NCI-H2081 (cell line): ENCODE results near the gene IFNB1.

Experiments
- DNase-seq, 2 experiments: peaks; one replicate each; lab custom pipeline; 2025; lab: John Stamatoyannopoulos, UW

The IFNB1 gene

DNA sequence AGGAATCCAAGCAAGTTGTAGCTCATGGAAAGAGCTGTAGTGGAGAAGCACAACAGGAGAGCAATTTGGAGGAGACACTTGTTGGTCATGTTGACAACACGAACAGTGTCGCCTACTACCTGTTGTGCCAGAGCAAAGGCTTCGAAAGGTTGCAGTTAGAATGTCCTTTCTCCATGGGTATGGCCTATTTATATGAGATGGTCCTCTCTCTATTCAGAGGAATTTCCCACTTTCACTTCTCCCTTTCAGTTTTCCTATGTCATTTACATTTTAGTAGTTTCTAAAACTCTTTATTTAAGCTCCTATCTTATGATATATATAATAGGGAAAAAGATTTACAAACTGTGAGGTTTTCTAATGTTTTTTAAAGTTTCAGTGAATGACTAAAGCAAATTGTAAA is at the start of gene IFNB1:
TSS of gene IFNB1 (minus strand) at position 162 of the 400 bp plus-strand sequence. CDS start at position 89, 73 bp downstream.
- DNase-seq: no peak

DNA sequence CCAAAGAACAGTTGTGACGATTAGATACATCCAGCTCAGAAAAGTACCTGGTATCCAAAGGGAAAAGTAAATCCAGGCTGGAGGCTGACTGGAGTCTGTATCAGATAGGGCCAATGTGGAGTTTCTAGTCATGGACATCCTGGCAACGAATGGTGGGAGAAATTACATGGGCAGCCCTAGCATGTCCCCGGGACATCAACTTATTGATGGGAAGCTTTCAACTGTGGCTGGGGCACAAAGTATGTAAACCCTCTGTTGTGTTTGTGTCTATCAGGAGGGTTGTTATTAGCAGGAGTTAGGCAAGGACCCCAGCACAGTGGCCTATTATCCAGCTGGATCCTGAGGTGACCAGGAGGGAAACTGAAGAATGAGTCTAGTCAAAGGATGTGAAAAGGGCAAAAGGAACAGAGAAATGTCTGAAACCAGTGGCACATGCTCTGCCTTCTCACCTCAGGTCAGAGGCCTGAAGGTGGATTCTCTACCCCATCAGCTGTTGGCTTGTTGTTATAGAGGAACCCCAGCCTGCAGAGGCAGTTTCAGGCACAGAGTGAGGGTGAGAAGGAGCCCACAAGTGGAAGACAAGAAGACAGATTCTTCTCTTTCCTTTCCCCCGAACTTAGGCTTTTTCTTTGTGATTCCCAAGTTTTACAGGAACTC is 44.0 kb upstream of the IFNB1 start:
- no peak for DNase-seq

DNA sequence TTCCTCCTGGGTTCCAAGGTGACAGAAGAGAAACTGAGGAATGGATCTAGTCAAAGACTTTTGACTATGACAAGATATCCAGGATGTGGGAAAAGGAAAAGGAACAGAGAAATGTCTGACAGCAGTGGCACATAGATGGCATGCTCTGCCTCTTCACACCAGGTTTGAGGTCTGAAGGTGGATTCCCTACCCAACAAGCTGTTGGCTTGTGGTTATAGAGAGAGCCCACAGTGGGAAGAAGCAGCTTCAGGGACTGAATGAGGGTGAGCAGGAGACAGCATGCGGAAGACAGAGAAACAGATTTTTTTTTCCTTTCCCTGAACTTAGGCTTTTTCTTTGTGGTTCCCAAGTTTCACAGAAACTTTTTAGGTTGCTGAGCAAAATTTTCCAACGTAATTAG is 43.3 kb upstream of the IFNB1 start:
- DNase-seq: no peak

DNA sequence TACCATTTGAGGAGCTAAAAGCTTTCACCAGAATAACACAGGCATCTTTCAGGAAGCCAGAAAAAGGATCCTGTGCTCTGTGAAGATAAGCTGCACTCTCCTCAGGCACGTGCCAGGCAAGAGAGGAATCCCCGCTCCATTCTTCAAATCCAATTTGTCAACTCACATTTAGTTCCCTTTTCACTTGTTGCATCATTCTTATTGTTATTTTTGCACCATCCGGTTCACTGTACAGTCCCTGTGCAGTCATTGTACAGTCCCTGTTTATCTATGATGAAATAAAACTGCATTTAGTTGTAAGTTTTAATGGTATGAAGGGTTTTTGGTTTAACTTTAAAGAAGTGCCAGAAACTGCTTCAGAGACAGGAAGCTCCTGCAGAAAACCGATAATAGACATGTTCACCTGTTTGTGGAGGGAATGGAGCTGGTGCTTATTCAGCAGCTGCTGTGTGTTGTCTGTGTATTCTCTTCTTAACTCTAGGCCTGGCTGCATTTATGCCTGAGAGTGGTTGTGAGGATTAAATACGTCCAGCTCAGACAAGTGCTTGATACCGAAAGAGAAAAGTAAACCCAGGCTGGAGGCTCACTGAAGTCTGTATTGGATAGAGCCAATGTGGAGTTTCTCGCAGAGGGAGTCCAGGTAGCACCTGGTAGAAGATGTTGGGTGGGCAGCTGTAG is 41.5 kb upstream of the IFNB1 start:
- DNase-seq: no peak

DNA sequence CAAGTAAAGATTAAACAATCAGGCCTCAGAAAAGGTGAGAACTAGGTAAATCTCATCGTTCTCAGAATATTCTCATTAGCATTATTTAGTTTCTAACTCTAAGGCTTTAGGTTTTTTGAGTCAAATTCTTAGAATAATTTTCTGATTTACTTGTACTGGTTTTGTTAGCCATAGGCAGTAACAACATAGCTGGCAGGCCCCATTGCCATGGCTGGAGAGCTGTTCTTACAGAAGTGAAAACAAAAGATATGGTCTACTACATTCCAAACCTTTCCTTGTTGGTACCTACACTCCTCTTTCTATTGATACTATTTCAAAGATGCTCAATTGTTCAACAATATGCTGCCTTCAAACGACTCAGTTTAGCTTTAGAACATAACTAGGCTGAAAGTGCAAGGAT is 36.6 kb upstream of the IFNB1 start:
- DNase-seq: no peak

DNA sequence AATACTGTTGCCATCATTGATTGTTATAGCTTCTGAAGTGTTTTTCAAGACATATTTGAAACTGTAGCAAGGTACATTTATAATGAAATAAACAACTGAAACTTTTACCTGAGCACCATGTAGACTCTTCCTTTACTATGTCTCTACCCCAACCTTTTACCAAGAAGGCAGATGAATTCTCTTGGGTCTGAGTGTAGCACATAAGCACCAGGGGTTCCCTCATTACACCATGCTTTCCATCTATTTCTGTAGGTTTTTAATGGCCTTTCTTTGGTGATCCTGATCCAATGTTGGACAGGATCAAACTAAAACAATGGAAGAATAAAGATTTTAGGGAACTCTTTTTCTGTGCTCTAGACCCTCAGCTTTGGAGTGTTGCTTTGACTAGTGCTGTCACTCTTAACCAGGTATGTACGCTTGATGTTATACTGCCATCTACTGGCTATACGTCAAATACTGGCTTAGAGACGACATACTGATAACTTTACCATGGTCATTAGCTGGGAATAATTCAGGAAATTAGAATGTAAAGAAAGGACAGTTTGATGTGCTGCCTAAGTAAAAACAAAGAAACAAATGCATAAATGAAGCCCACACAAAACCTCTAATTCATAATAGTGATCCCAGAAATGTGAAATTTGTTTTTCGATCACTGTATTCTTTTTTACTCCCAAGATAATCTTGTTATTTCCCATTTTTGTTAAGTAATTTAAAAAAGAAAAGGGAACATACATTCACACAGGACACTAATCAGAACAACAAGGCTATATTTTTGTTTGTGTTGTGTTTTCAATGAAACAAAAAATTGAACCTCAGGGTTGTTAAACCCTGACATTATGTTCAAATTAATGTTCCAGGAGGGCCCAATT is 33.2 kb upstream of the IFNB1 start:
- peak; percentile 73 to 83 for DNase-seq

DNA sequence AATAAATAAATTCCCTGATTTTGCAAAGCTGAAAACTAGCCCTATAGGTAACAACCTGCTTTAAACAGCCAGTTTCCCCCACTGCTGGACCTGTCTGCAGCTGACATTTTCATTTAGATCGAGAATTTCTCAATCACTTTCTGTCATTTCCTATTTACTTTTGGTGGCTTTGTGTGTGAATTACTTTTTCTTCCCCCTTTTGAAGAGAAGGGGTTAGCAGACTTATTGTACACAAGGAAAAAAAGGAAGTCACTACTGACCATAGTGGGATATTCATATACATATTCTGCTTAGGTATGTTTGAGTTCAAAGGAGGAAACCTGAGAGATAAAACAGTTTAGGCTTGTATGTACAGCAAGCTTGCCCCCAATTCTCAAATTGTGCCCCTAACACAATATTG is 27.0 kb upstream of the IFNB1 start:
- no peak for DNase-seq

DNA sequence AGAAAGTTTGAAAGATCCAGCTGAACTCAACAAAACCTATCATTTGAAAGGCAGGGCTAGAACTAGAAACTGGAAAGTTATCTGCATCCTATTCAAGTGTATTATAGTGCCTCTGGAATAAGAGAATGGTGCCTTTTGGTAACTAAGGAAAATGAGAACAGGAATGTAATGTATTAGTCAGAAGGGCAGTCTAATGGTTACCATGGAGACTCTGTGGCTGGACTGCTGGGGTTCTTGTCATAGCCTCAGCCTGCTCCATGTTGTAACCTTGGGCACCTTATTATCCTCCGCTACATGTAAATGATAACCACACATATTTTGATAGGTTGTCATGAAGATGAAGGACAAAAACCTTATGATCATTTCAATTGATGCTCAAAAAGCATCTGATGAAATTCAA is 24.6 kb upstream of the IFNB1 start:
- DNase-seq: no peak

DNA sequence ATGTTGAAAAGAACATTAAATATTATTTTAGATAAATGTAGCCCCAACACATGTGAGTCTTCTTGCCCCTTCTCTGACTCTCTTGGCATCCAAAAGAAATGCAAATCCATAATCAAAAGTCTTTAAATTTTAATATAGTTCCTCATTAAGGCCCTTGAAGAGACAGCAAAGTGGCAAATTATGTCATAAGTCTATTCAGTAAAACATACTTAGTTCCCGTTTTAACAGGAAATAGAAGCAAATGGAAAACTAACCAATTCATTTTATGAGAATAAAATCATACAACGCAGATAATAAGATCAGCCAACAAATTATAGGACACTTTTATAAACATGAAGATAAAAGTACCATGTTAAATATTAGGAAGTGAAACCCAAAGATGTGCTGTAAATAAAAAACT is 20.1 kb upstream of the IFNB1 start:
- DNase-seq: no peak

DNA sequence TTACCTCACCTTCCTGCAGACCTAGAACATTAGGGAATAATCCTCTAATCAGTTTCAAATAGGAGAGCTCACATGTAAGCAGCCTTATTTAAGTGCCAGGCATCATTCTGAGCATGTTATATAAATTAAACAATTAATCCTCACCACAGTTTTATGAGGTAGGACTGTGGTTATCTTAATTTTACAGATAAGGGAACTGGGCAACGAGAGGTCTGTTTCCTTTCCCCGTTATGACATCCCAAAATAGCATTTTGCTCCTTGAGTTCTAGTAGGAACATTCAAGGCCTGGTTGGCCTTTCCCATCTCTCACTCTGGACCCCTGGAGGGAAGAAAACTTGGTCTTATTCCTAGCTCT is 19.1 kb upstream of the IFNB1 start:
- no peak for DNase-seq

DNA sequence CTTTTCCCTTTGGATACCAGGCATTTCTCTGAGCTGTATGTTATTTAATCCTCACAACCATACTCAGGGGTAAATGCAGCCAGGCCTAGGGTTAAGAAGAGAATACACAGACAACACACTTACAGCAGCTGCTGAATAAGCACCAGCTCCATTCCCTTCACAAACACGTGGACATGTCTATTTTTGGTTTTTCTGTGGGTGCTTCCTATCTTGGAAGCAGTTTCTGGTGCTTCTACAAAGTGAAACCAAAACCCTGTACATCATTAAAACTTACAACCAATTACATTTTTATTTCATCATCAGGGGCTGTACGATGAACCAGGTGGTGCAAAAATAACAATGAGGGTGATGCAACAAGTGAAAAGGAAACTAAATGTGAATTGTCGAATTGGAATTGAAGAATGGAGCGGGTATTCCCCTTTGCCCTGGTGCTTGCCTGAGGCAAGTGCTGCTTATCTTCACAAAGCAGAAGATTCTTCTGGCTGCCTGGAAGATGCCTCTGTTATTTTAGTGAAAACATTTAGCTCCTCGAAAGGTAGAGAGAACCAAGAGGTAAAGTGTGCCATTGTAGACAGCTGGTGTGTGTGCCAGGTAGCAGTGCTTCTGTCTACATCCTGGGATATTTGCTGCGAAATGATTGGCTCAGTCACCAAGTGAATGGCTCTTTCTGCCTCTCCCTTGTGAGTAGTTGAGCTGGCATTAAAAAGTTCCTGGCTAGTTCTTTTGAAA is 18.6 kb upstream of the IFNB1 start:
- no peak for DNase-seq

DNA sequence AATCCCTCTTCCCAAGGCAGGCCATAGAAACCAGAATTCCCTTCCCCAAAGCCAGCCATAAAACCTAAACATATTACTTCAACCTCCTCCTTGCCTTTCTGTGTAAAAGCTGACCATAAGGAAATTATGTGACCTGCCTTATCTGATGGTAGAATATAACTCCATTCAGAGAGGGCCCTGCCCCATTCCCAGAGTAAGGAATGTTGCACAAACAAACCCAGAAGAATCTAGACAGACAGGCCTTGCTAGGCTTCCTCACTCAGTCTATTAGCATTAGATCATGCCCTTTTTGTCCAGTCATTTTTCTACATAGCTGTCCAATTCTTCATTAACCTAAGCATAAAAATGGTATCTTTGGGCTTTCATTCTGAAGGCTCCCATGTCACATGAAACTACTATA is 17.8 kb upstream of the IFNB1 start:
- no peak for DNase-seq

DNA sequence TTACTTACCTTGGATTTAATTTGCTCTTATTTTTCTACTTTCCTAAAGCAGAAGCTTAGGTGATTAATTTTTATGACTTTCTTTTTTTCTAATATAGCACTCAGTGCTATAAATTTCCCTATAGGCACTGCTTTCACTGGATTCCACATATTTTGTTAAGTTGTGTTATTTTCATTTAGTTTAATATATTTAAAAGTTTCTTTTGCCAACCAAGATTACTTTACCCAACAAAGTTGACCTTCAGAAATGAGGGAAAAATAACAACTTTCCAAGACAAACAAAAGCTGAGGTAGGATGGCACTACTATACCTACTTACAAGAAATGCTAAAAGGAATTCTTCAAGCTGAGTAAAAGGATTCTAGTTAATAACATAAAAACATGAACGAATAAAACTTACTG is 8.8 kb upstream of the IFNB1 start:
- no peak for DNase-seq

DNA sequence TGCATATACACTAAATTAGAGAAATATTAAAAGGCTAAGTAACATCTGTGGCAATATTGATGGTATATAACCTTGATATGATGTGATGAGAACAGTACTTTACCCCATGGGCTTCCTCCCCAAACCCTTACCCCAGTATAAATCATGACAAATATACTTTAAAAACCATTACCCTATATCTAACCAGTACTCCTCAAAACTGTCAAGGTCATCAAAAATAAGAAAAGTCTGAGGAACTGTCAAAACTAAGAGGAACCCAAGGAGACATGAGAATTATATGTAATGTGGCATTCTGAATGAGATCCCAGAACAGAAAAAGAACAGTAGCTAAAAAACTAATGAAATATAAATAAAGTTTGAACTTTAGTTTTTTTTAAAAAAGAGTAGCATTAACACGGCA is 7.3 kb upstream of the IFNB1 start:
- DNase-seq: no peak

DNA sequence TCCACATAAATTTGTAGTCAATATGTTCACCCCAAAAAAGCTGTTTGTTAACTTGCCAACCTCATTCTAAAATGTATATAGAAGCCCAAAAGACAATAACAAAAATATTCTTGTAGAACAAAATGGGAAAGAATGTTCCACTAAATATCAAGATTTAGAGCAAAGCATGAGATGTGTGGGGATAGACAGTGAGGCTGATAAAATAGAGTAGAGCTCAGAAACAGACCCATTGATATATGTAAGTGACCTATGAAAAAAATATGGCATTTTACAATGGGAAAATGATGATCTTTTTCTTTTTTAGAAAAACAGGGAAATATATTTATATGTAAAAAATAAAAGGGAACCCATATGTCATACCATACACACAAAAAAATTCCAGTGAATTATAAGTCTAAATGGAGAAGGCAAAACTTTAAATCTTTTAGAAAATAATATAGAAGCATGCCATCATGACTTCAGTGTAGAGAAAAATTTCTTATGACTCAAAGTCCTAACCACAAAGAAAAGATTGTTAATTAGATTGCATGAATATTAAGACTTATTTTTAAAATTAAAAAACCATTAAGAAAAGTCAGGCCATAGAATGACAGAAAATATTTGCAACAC is 6.6 kb upstream of the IFNB1 start:
- no peak for DNase-seq

DNA sequence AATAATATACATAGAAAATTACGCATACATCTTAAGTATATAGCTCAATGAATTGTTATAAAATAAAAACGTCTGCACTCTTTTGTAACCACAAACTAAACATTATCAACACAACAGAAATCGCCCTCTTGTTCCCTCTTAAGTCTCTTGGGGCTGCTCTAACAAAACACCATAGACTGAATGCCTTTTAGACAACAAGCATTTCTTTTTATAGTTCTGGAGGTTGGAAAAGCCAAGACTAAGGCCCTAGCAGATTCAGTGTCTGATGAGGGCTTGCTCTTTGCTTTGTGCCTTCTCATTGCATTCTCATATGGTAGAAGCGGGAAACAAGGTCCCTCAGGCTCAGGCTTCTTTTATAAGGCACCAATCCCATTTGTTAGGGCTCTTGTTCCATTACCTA is 4.9 kb upstream of the IFNB1 start:
- no peak for DNase-seq

DNA sequence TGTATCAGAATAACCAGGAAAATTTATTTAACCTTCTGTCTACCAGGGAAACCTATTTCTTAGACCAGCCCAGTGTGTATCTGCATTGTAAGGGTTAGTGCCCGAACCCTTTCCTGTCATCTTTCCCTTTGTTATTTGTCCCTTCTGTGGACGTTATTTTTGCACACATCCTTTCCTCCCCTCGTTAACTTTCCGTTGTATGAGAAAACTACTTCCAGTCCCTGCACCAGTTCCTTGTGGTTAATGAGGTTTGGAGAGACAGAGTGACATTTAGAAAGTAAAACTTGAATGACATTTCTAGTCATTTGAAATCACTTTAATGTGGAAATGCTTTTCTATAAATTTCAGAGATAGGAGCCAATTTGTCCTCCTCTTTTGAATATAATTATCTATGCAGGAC is 4.3 kb upstream of the IFNB1 start:
- DNase-seq: no peak

DNA sequence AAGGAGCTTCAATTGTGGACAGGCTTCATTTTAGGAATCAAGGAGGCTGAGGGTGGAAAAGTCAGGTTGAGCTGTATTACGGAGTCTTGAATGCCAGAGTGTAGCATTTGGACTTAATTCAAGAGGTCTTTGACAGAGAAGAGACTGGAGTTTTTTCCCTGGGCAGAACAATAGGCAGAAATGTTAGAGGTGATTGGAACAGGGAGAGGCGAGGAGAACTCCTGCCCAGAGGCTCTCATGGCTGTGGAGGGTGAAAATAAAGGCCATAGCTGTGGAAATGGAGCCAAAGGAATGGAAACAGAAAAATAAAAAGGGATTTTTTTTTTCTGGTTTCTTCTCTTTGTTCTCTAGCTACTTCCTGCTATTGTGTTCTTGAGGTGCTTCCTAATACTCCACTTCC is 3.7 kb upstream of the IFNB1 start:
- DNase-seq: no peak

DNA sequence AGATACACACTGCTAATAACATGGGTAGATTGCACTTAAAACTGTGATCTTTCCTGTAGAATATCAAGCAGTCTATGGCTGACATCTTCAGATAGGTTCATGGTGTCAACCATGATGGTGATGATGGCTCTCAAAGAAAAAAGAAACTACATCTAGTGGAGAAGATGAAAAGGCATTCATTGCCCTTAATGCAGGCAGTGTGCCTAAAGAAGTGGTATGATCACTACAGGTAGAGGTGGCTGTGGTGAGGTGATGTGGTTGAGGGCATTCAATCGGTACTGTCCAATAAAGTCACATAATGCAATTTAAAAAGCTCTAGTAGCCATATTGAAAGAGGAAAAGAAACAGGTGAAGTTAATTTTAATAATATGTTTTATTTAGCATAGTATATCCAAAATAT is 3.1 kb upstream of the IFNB1 start:
- no peak for DNase-seq

DNA sequence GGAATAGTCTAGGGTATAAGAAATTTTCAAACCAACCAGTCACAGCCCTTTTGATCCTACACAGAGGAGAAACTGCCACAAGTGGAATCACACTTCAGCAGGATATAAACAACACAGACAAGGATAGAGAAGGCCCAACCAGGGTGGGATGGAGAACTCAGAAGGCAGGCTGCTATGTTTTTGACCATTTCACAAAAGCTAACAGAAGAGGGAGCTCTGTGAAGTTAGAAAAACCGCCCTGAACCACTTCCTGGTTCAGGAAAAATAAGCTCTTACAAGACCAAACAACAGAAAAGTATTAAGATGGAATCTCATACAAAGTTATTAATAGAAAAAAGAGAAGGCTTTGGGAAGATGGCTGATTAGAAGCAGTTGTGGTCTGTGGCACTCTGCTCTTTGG is 960 bp upstream of the IFNB1 start:
- DNase-seq: no peak

DNA sequence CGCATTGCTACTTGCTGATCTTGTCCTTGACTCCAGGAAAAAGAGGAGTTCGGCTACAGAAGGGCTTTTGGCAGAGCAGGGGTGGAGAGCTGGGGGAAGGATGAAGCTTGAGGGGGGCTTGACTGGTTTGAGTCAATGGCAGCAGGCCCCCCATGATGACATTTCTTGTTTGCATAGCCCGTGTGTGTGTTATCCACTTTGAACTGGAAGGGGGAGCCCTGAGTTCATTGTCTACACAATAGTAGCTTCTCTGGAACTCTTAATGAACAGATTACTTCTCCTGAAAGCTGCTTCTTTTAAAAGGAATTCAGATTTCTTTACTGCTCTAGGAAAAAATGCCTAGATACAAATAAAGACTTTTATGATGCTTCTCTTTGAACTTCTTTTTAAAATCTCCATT is 2.3 kb downstream of the IFNB1 start:
- no peak for DNase-seq

DNA sequence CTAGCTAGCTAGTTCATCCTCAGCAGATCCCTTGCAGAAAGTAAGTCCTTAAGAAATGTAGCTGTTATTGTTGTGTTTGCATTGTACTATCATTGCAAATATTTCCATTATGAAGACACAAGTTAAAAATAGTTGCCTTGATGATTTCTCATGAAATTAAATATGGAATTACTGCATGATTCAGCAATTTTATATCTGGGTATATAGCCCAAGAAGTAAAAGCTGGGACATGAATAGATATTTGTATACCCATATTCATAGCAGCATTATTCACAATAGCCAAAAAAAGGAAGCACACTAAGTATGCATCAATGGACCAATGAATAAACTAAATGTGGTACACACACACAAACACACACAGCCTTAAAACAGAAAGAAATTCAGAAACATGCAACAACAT is 6.8 kb downstream of the IFNB1 start:
- no peak for DNase-seq
